IPS DF 4.7 (cell line): ENCODE results near the gene KIAA0319L.
"Not testable (repeated sequence)": the region's sequence is repeated elsewhere in the genome, so short reads cannot be mapped to it uniquely, and the experiment has no call there.

ENCODE experiments used
- DNase-seq: peaks from one replicate; pipeline ENCODE4 v3.0.0-alpha.2; 2013; ENCODE audit warnings: low spot score; ENCODE audit errors: extremely low read depth

The KIAA0319L gene

DNA sequence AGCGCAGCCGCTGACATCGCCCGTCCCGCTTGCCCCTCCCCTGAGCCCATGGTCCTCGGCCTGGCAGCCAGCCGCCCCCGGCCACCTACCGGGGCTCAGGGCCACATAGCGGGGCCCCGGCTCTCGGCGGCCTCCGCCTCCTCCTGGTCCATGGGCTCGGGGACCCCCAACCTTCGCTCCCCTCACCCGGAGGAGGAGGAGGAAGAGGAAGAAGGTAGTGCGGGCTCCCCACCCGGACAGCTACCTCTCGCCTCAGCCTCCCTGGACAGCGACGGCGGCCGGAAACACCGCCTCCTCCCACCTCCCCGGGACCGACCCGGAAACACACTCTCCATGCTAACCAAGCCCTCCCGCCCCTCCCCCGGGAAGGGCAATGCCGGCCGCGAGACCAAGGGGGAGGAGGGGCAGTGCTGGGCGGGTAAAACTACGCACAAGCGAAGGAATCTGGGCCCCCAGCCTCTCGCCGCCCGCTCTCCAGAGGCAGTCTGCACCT, at the start of gene KIAA0319L:
Gene KIAA0319L (minus strand): TSS at position 286 of the 493 bp plus-strand sequence. CDS start 2,912 bp downstream, outside the sequence.
- no peak for DNase-seq

DNA sequence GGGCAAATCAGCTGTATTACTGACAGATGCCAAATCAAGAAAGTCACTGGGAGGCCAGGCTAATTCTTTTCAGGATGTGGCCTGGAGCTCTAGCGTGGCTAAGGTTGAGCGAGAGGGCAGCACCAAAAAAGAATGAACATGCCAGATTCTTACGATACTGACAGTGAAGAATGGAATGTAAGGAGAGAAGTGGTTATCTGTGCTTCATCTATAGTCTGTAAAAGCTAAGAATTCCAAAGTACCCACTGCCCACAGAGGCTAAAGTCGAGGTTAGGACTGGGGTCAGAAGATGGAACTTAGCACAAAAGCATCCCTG, 48.6 kb upstream of the KIAA0319L start:
- no peak for DNase-seq

DNA sequence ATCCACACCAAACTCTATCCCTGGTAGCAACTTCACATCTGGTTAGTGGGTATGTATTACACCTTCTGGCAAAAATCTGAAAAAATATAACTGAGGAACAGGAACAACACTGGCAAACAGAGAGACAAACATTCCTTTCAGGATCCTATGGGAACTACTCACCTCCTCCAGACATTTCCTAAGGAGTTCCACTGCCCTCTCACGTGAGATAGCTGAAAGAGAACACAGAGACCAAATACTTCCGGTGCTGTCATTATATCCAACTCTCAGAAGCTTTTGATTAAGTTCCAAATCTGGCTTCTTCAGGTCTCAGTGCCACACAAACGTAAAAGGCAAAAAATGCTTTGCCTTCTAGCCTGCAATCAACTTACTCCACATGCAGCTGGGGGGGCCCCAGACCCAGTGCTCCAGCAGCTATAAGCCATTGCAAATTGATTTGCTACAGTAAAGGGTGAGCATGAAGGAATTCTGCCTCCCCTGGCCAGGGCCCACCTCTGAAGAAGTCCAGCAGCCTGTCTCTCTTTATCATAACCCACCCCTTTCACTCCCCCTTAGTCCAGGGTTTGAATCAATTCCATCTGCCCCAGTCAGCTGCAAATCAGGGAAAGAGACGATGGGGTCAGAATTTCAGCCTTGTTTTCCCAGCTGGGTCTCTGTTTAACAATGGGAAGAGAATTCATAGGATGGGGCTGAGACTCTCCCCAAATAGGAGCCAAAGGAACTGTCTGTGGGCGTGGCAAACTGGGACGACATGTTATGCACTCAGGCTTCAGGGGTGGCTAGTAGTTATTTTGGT, 48.1 kb upstream of the KIAA0319L start:
- DNase-seq = no peak

DNA sequence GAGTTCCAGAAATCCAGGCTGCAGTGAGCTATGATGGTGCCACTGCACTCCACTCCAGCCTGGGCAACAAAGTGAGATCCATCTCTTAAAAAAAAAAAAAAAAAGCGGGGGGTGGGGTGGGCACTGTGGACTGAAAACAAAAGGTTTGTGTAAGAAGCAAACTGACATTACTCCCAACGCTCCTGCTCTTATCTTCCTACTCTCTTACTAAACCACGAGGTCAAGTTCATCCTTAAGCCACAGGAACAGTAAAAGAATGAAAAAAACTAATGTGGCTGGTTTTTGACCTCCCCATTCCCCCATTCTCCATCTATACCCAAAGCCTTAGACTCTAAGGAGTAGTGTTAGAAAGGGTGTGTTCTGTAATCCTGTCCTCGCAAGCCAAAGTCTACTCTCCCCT, 46.7 kb upstream of the KIAA0319L start:
- no peak for DNase-seq

DNA sequence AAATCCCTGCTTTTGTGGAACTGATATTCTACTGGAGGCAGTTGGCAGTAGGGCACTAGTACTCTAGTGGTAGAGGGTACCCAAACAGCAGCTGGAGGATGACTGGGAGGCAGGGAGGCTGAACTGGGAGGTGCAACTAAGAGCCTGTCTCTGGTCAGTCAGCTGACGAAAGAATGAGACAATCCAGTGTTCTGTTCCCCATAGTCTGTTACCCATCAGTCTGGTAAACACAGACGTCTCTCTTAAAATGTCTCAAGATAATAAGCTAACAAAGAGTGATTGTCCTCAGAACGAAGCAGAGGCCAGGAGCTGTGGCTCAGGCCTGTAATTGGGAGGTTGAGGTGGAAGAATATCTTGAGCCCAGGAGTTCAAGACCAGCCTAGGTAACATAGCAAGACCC, 46.3 kb upstream of the KIAA0319L start:
- no peak for DNase-seq

DNA sequence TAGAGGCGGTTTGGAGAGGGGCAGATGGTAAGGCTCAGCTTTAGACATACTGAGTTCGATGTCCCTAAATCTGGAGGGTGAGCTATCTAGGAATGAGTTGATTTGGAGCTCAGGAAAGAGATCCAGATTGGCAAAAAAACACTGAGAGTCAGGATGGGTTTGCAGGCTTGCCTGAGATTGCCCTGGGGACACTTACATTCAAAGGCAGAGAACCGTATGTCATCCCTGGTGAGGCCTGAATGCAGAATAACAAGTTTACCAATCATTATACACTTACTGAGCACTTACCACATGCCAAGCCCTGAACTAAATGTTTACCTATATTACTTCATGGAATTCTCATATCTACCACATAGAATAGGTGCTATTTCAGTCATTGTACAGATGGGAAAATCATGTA, 43.4 kb upstream of the KIAA0319L start:
- DNase-seq = no peak

DNA sequence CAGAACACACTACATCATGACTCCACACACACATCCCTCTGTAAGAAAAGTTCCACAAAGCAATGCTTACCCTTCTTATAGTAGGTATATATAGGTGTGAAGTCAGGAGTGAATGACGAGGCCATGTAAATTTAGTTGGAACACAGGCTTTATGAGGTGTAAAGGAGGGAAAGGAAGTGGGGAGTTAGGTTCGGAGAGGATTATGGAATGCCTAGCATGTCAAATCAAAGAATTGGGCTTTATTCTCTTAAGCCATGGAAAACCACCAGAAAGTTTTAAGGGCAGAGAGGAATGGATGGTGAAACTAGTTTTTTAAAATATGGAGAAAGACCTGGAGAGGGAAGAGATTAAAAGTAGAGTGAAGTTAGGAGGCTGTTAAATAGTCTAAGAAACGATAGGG, 42.2 kb upstream of the KIAA0319L start:
- no peak for DNase-seq

DNA sequence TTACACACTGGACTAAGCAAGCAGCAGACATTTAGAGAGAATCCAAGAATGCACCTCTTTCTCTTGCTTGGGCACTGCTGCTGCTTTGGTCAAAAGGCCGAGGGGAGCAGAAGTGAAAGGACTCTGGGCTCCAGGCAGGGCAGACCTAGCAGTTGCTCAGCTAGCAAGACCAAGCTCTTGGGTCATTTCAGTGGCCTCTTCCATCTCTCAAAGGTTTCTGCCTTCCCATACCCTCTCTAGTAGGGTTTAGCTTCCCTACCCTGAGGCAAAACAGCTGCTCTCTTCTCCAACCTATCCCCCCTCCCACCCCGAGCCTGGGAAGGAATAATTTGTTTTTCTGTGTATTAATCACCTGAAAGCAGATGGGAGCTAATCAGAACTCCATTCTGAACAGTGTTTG, 41.7 kb upstream of the KIAA0319L start:
- no peak for DNase-seq

DNA sequence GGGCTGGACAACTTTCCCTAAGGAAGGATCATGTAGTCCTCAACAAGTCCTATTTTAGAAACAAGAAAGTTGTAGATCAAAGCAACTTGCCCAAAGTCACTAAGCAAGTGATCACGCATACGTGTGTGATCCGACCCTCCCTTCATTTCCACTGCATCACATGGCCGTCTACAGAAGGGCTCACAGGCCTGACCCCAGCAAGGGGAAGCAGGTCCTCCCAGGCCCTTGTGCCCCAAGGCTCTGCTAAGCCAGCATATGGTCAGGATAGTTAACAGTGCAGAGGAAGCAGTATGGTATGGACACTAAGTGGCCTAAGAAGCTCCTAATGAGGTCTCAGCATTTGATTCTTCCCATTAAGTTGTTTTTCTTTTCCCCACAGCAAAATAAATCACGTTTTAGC, 40.7 kb upstream of the KIAA0319L start:
- DNase-seq = no peak

DNA sequence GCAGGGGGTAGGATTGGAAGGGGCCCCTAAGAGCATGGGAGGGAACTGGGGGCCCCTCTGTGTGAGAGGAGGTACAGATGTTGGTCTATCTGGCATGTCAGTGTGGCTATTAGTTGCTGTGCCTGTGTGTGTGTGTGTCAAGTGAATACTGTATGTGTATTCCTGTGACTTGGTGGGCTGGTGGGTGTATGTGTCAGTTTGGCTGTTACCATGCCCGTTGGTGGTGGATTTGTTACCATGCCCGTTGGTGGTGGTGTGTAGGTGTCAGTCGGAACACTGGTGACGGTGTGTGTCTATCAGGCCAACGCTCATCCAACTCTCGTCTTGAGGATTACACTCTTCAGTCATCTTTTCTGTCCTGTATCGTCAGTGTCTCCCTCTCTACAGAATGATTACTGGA, 38.5 kb upstream of the KIAA0319L start:
- DNase-seq = no peak

DNA sequence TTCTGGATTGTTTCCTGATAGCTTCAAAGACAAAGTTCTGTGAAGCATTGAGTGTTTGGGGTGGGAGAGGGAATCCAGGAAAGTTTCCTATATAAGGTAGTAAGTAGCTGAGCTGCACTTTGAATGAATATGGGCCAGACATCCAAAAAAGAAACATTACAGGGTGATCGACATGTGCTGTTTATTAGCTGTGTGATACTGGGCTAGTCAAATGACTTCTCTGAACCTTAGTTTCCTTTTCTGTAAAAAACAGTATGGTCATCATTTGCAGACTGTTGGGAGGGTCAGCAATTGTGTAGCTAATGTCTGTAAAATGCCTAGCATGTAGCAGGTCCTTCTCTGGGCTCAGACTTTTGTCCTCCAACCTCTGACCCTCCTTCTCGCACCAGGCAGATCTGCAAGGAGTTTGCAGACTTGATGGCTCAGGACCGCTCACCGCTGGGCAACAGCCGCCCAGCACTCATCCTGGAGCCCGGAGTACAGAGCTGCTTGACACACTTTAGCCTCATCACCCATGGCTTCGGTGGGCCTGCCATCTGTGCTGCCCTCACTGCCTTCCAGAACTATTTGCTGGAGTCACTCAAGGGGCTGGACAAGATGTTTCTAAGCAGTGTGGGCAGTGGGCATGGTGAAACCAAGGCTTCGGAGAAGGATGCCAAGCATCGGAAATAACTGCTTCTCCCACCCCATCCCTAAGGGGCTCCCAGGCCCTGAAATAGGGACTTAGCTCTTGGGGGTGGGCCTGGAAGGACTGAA, 37.0 kb upstream of the KIAA0319L start:
- no peak for DNase-seq

DNA sequence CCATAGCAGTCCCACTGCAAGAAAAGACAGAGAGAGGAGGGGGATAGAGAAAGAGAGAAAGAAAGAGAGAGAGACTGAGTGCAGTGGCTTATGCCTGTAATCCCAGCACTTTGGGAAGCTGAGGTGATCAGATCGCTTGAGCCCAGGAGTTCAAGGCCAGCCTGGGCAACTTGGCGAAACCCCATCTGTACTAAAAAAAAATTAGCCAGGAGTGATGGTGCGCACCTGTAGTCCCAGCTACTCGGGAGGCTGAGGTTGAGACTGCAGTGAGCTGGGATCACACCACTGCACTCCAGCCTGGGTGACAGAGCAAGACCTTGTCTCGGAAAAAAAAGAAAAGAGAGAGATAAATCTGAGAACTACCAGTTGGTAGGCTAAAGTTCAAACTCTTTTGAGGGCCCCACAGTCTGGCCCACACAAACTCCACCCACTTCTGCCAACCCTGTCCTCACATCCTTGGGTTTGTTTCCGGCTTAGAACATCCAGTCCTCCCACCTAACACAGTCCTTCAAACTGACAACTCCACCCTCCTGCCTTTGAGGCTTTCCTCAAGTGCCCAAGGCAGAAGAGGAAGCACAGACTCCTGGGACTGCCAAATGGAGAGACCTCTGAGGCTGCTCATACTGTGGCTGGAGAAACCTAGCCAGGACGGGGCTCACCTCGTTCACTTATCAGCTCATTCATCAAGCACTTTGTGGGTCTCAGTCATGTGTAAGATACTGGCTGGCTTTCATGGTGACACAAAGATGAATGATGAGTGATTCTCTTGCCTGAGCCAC, 36.0 kb upstream of the KIAA0319L start:
- DNase-seq = no peak

DNA sequence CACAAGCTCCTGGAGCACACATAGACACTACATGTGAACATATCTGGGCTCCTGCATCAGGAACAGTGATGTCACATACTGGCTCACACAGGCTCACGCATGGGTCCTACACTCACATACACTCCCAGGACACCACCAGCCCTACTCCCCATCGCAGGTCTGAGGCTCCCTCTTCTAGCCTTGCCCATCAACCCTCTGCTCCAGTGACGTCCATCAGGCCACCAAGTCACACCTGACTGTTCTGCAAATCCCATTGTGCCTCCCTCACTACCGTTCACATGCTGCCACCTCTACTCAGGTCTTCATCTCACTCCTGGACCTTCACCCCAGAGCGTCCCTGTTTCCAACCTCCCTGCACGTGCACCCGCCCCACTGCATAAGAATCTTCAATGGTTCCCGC, 34.0 kb upstream of the KIAA0319L start:
- DNase-seq = no peak

DNA sequence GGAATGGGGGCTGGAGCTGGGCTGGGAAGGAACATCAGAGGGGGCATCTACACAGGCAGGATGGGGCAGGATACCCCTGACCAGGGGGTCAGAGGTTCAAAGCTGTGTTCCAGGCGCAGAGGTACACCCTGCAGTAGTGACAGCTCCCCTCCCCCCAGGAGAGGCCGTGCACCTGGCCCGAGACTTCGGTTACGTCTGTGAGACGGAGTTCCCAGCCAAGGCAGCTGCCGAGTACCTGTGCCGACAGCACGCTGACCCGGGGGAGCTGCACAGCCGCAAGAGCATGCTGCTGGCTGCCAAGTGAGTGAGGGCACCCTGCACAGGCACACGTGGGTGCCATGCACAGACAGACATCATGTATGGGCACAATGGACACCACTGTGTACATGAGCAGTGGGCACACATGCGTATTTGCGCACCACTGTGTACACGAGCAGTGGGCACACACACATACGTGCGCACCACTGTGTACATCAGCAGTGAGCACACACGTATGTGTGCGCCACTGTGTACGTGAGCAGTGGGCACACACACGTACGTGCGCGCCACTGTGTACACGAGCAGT, 33.4 kb upstream of the KIAA0319L start:
- no peak for DNase-seq

DNA sequence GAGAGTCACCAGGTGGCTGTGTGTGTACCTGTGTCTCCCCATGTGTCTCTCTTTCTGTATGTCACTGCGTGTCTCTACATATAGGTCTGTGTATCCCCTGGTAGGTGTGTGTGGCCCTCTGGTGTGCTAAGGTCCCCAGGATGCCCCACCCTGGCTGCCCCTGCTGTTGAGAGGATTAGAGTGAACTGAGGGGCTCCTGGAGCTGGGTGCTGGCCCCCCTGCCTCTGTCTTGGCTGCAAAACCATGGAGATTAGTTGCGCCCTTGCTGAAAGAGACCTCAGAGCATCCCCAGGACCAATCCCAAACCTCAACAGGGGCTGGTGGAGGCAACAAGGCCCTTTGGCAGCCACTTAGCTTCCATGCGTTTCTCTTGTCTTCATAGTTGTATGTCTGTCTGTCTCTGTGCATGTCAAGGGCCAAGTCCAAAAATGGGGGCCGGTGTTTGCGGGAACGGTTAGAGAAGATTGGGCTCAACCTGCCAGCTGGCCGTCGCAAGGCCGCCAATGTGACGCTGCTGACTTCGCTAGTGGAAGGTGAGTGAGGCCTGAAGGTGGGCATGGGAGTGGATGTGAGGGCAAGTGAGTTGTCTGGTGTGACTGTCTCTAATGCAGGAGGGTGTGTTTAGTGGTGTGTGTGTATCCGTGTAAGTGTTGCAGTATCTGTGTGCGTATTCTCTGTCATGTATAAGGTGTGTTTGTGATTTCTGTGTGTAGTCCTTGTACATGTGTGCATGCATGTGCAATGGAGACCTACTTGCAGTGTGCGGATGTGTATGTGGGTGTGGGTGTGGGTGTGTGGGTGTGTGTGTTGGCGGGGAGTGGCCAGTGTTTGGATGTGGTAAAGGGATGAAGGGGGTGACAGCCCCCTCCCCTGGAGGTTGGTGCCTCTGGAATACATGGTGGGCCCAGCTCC, 32.6 kb upstream of the KIAA0319L start:
- DNase-seq = no peak

DNA sequence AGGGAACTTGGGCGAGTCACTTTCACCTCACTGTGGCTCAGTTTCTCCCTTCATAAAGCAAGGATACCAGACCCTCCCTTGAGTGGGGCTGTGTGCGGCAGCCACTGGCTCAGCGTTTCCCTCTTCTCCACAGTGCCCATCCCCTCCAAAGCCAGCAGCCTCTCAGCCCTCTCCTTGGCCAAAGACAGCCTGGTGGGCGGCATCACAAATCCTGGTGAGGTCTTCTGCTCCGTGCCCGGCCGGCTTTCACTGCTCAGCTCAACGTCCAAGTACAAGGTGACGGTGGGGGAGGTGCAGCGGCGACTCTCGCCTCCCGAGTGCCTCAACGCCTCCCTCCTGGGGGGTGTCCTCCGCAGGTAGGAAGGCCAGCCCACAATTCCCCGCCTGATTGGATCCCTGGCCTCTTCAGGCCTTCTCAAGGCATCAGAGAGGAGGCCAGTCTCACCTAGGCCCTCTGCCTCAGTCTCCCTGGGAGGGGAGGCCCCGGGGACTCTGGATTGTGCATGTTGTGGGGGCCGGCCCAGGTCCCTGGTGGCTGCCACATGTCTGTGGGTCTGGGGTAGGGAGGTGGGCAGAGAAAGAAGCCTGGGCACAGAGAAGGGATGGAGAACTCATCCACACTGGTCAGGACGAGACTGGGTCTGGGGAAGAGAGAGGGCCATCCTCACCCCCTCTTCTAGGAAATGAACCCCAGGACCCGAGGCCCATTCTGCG, 31.2 kb upstream of the KIAA0319L start:
- DNase-seq = no peak

DNA sequence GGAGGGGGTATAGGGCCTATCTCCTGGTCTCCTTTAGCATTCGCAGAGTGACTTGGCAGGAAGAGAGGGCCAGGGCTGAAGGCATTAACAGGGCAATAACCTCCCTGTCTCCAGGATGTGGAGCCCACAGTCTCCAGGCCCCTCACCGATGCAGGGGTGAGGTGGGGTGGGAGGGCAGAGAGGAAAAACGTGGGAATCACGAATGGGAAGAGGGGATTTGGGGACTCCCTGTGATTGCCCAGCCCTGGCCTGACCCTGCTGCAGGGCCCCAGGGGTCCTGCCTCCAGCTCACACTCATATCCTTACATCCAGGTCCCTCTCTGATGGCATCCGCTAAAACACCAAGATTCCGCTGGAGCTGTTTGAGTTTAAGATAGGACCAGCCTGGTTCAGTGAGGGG, 30.5 kb upstream of the KIAA0319L start:
- no peak for DNase-seq

DNA sequence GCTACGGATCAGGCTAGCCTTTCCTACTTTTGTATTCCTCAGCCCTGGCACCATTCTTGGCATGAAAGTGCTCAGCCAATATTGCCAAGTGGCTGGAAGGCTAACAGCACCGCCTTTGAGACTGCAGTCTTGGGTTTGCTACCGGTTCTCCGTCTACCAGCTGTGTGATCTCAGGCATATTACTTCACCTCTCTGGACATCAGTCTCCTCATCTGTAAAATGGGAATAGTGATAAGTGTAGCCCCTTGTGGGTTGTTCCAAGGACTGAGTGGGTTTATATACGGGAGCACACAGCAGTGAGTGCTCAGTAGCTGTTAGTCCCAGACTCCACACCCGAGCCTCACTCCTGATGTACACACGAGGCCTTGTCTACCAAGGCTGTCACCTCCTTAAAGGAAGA, 29.6 kb upstream of the KIAA0319L start:
- no peak for DNase-seq

DNA sequence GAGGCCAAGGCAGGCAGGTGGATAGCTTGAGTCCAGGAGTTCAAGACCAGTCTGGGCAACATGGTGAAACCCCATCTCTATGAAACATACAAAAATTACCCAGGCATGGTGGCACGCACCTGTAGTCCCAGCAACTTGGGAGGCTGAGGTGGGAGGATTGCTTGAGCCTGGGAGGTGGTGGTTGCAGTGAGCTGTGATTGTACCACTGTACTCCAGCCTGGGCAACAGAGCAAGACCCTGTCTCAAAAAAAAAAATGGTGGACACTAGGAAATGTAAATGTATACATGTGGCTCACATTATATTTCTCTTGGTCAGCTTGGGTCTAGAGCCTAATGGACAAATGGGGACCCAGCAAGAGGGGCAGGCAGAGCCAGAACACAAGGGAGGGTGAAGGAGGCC, 28.6 kb upstream of the KIAA0319L start:
- not testable (repeated sequence) for DNase-seq

DNA sequence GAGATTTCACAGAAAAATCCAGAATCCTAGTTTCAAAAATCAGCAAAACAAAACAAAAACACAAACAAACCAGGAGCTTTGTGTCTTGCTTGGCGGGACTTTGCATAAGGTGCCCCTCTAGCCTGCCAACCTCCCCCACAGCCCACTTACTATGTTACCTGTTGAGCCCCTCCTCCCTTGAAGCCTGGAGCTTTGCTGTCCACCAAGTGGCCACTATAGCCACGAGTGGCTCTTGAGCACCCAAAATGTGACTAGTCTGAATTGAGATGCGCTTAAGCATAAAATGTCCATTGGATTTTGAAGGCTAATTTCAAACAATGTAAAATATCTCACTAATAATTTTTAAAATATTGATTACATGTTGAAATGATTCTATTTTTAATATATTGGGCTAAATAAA, 28.1 kb upstream of the KIAA0319L start:
- no peak for DNase-seq
